ENCODE measurements around the gene GAST.

GRCh38 chr17:41741709-41742108 lies 29.6 kb downstream of the GAST start:
- TF ChIP-seq CTCF (conservative IDR thresholded peaks at IDR 0.05; ENCODE audit: low read depth, low read length) (no peak), MAZ (IDR thresholded peaks at IDR 0.05; ENCODE audit: borderline replicate concordance, low read depth, low read length) (no peak), RAD21 (IDR thresholded peaks at IDR 0.05; ENCODE audit: low read length) (no peak), NFE2L2 (IDR thresholded peaks at IDR 0.05; ENCODE audit: low read depth, low read length) (no peak), POLR2A (IDR thresholded peaks at IDR 0.05; ENCODE audit: low read depth, low read length) (no peak), BHLHE40 (IDR thresholded peaks at IDR 0.05; ENCODE audit: low read depth, low read length) (no peak), FOS (IDR thresholded peaks at IDR 0.05; ENCODE audit: low read depth, low read length) (no peak), MXI1 (IDR thresholded peaks at IDR 0.05; ENCODE audit: borderline replicate concordance, low read depth, low read length) (no peak), CEBPB (IDR thresholded peaks at IDR 0.05; ENCODE audit: low read depth, low read length) (no peak), RFX5 (IDR thresholded peaks at IDR 0.05; ENCODE audit: low read depth, low read length) (no peak)
